Measurements from ENCODE around the gene INPP5K. TPM values are rescaled to one million over a fixed set of nuclear protein-coding genes. Genes with fewer than 3 reads are reported as not detected.

INPP5K gene
- total RNA-seq, 1 experiment from 2014 or later: 26.2 TPM

DNA sequence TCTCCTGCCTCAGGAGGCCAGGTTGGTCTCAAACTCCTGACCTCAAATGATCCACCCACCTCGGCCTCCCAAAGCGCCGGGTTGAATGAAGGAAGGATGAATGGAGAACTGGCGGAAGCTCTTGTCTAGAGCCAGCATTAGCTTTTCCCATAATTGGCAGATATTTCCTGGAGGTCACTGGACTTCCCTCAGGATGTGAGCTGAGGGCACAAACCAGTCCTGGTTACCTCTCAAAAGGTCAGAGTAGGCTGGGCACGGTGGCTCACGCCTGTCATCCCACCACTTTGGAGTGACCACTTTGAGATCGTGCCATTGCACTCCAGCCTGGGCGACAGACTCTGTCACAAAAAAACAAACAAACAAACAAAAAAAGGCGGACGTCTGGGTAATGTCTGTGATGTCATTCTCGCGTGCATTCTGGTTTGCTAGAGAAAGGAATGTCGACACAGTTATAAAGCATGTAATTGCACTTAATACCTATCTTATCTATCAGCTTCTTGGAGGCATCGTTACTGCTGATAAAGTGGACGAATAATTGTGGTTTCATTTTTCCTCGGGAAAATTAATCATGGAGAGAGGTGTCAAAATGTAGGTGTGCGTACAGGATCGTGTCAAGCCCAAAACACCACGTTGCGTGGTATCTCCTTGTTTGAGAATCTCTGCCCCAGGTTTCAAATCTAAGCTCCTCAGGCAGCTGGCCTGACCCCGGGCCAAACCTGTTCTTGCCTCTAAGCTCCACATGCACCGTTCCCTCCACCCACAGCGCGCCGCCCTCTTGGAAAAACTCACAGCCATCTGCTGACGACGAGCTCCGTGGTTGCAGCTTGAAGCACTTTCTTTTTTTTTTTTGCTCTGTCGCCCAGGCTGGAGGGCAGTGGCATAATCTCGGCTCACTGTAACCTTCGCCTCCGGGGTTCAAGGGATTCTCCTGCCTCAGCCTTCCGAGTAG, 54.0 kb downstream of the INPP5K start:
- intact Hi-C loops (cut with micrococcal nuclease; ENCODE audit: unreplicated experiment): no loop called here
- Histone ChIP-seq H3K36me3 (ENCODE audit: insufficient read depth, low read length, poor library complexity, severe bottlenecking) (peaks cover 17% of the 10 kb centered on the region), H3K27ac (ENCODE audit: low read depth, low read length, poor library complexity, severe bottlenecking) (peak overlapping the region; percentile 91), H3K27me3 (replicated peaks; ENCODE audit: insufficient read depth, low read depth, low read length, poor library complexity) (no peaks in the 10 kb centered on the region), H3K4me3 (ENCODE audit: low read depth, low read length, poor library complexity, severe bottlenecking) (peak overlapping the region; percentile 45), H3K4me1 (ENCODE audit: insufficient read depth, low read length, poor library complexity, severe bottlenecking) (peaks cover 17% of the 10 kb centered on the region), H3K9me3 (ENCODE audit: low read depth, low read length, poor library complexity, severe bottlenecking) (no peaks in the 10 kb centered on the region)
- peak; percentile 51 for DNase-seq (ENCODE audit: low spot score)
- ChIA-PET CTCF (interaction anchor here (0.5 to 1.0 kb wide), 2 partner anchors 53 to 187 kb away, joined by 5 read pairs; partner anchors contain the start of gene INPP5K), POLR2A (ENCODE audit: low non-redundant PET) (interaction anchor here (0.6 to 1.0 kb wide), 2 partner anchors 73 to 284 kb away, joined by 8 read pairs; no protein-coding TSS in a partner anchor)
- no peak for TF ChIP-seq EZH2 (IDR thresholded peaks at IDR 0.05; ENCODE audit: borderline replicate concordance, low read depth, low read length, poor library complexity, severe bottlenecking)
- TF ChIP-seq, protein P1, sequence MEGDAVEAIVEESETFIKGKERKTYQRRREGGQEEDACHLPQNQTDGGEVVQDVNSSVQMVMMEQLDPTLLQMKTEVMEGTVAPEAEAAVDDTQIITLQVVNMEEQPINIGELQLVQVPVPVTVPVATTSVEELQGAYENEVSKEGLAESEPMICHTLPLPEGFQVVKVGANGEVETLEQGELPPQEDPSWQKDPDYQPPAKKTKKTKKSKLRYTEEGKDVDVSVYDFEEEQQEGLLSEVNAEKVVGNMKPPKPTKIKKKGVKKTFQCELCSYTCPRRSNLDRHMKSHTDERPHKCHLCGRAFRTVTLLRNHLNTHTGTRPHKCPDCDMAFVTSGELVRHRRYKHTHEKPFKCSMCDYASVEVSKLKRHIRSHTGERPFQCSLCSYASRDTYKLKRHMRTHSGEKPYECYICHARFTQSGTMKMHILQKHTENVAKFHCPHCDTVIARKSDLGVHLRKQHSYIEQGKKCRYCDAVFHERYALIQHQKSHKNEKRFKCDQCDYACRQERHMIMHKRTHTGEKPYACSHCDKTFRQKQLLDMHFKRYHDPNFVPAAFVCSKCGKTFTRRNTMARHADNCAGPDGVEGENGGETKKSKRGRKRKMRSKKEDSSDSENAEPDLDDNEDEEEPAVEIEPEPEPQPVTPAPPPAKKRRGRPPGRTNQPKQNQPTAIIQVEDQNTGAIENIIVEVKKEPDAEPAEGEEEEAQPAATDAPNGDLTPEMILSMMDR (conservative IDR thresholded peaks at IDR 0.05; ENCODE audit: low read depth, low read length): no peak
- BruUV-seq (replicated peaks): TSS peak; percentile 82

DNA sequence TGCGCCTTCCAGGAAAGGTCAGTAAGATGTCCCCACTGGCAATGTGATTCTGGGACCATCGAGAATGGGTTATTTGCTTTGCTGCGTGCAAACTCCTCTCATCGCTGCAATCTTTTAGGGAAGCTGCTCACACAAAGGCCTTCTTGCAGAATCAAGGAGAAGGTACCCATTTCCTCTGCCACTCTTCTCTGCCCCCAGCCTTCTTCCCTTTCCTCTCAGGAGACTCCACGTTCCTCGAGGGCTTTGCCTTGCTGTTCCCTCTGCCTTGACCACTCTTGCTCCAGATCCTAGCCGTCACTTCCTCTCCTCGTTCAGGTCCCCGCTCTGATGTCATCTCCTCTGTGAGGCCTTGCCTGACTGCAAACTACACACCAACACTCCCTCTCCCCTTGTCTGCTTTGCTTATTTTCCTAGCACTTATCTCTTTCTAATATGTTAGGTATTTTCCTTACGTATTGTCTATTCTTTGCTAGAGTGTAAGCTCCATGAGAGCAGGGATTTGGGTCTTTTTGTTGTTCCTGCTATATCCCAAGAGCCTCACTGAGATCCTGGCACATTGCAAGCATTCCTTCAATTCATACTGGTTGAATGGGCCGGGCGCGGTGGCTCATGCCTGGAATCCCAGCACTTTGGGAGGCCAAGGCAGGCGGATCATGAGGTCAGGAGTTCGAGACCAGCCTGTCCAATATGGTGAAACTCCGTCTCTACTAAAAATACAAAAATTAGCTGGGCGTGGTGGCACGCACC, 55.0 kb downstream of the INPP5K start:
- CTCF ChIA-PET: no interaction called here
- peak overlapping the region; percentile 18 for H3K27ac ChIP-seq (ENCODE audit: low read depth, low read length, poor library complexity, severe bottlenecking)
- H3K4me3 ChIP-seq (ENCODE audit: low read depth, low read length, poor library complexity, severe bottlenecking): no peak overlapping the region
- peaks cover 11% of the 10 kb centered on the region for H3K36me3 ChIP-seq (ENCODE audit: insufficient read depth, low read length, poor library complexity, severe bottlenecking)
- no peaks in the 10 kb centered on the region for H3K9me3 ChIP-seq (ENCODE audit: low read depth, low read length, poor library complexity, severe bottlenecking)
- POLR2A ChIA-PET (ENCODE audit: low non-redundant PET): interaction anchor here (0.6 to 0.7 kb wide), 2 partner anchors 44 to 283 kb away, joined by 4 to 8 read pairs; no protein-coding TSS in a partner anchor
- no peak for DNase-seq (ENCODE audit: low spot score)
- no peaks in the 10 kb centered on the region for H3K27me3 ChIP-seq (replicated peaks; ENCODE audit: insufficient read depth, low read depth, low read length, poor library complexity)
- TSS peak; percentile 43 for BruUV-seq (replicated peaks)
- H3K4me1 ChIP-seq (ENCODE audit: insufficient read depth, low read length, poor library complexity, severe bottlenecking): peaks cover 17% of the 10 kb centered on the region
- TF ChIP-seq, protein P1 (conservative IDR thresholded peaks at IDR 0.05; ENCODE audit: low read depth, low read length): no peak
- TF ChIP-seq EZH2 (IDR thresholded peaks at IDR 0.05; ENCODE audit: borderline replicate concordance, low read depth, low read length, poor library complexity, severe bottlenecking): no peak
- intact Hi-C loops (cut with micrococcal nuclease; ENCODE audit: unreplicated experiment): no loop called here

DNA sequence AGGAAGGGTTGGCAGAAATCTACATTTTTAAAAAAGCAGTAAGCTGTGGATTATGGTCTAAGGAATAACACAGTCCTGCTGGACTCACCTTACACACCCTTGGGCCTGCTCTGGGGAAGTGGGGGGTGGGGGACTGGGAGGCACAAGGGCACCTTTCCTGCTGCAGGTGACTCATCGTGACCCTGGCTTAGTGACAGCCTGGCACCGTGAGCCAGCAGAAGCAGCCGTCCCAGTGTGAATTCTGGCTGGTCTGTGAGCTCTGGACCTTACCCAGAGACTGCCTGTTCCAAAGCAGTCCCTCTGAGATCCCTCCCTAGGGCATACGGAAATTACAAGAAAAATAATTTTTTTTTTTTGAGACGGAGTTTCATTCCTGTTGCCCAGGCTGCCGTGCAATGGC, 56.2 kb downstream of the INPP5K start:
- CTCF ChIA-PET: no interaction called here
- POLR2A ChIA-PET (ENCODE audit: low non-redundant PET): interaction anchor here (0.5 to 0.7 kb wide), 2 partner anchors 43 to 91 kb away, joined by 4 read pairs; no protein-coding TSS in a partner anchor
- Histone ChIP-seq H3K4me3 (ENCODE audit: low read depth, low read length, poor library complexity, severe bottlenecking) (no peak overlapping the region), H3K4me1 (ENCODE audit: insufficient read depth, low read length, poor library complexity, severe bottlenecking) (peaks cover 17% of the 10 kb centered on the region), H3K27ac (ENCODE audit: low read depth, low read length, poor library complexity, severe bottlenecking) (peak overlapping the region; percentile 10), H3K27me3 (replicated peaks; ENCODE audit: insufficient read depth, low read depth, low read length, poor library complexity) (no peaks in the 10 kb centered on the region), H3K9me3 (ENCODE audit: low read depth, low read length, poor library complexity, severe bottlenecking) (no peaks in the 10 kb centered on the region), H3K36me3 (ENCODE audit: insufficient read depth, low read length, poor library complexity, severe bottlenecking) (peaks cover 11% of the 10 kb centered on the region)
- TF ChIP-seq, protein P1 (conservative IDR thresholded peaks at IDR 0.05; ENCODE audit: low read depth, low read length): no peak
- TF ChIP-seq EZH2 (IDR thresholded peaks at IDR 0.05; ENCODE audit: borderline replicate concordance, low read depth, low read length, poor library complexity, severe bottlenecking): no peak
- no TSS peak for BruUV-seq (replicated peaks)
- DNase-seq (ENCODE audit: low spot score): no peak
- intact Hi-C loops (cut with micrococcal nuclease; ENCODE audit: unreplicated experiment): no loop called here

Measured in A673 (cell line).